ENCODE measurements around the gene CADPS2. TPM values are rescaled to one million over a fixed set of nuclear protein-coding genes. Genes with fewer than 3 reads are reported as not detected.

The CADPS2 gene
- total and polyA plus RNA-seq, 10 of the 15 experiments (the other 5 are each of a cell fraction or from before 2014, with no cell fraction given) = 0.05 to 7.5 (median 0.25) TPM

- in situ Hi-C loops (cut with MboI) (no loop called here), intact Hi-C loops (cut with micrococcal nuclease; ENCODE audit: unreplicated experiment) (loop anchor here (10.0 kb wide), 1 partner anchor 670 kb away; no protein-coding TSS in a partner anchor)
- H3K27me3 ChIP-seq (replicated peaks in 1 of 2; ENCODE audit: control insufficient read depth in 2 of 2, insufficient read depth in 2 of 2, low read length in 1 of 2) = no peaks in the 10 kb centered on the region
- no peak for ATAC-seq
- H3K9me3 ChIP-seq (replicated peaks; ENCODE audit: control insufficient read depth, insufficient read depth, low read length) = no peaks in the 10 kb centered on the region
- H3K27ac ChIP-seq (ENCODE audit: control insufficient read depth, insufficient read depth) = no peak overlapping the region
- no peaks in the 10 kb centered on the region for H4K20me1 ChIP-seq (ENCODE audit: control insufficient read depth, insufficient read depth)
- no peak overlapping the region for H3K9ac ChIP-seq (ENCODE audit: control insufficient read depth, insufficient read depth, low read length)
- TF ChIP-seq EZH2 (IDR thresholded peaks at IDR 0.05; ENCODE audit: borderline replicate concordance, control insufficient read depth, low read depth, low read length) = no peak
- TF ChIP-seq, protein P1, sequence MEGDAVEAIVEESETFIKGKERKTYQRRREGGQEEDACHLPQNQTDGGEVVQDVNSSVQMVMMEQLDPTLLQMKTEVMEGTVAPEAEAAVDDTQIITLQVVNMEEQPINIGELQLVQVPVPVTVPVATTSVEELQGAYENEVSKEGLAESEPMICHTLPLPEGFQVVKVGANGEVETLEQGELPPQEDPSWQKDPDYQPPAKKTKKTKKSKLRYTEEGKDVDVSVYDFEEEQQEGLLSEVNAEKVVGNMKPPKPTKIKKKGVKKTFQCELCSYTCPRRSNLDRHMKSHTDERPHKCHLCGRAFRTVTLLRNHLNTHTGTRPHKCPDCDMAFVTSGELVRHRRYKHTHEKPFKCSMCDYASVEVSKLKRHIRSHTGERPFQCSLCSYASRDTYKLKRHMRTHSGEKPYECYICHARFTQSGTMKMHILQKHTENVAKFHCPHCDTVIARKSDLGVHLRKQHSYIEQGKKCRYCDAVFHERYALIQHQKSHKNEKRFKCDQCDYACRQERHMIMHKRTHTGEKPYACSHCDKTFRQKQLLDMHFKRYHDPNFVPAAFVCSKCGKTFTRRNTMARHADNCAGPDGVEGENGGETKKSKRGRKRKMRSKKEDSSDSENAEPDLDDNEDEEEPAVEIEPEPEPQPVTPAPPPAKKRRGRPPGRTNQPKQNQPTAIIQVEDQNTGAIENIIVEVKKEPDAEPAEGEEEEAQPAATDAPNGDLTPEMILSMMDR (IDR thresholded peaks at IDR 0.05 in 2 of 3, conservative IDR thresholded peaks at IDR 0.05 in 1 of 3; ENCODE audit: control insufficient read depth in 2 of 3, extremely low read depth in 1 of 3, insufficient read depth in 1 of 3, low read depth in 3 of 3, low read length in 3 of 3) = no peak
- no peak for TF ChIP-seq SPI1 (IDR thresholded peaks at IDR 0.05; ENCODE audit: borderline replicate concordance, insufficient read depth, low read depth, low read length)
- no peak for TF ChIP-seq HCFC1 (IDR thresholded peaks at IDR 0.05; ENCODE audit: low read length)
- no TSS peak for BruUV-seq (replicated peaks)
- no peak overlapping the region for H3K4me3 ChIP-seq
- POLR2A ChIA-PET = no interaction called here
- no peak overlapping the region for H3K4me2 ChIP-seq (ENCODE audit: control insufficient read depth, insufficient read depth)
- WGBS (ENCODE audit: insufficient coverage, insufficient replicate concordance, low lambda C conversion rate, missing lambda C conversion rate) = 38% methylated on average over 2 of the region's 2 CpGs
- RAD21 ChIA-PET (ENCODE audit: unreplicated experiment) = no interaction called here
- no peaks in the 10 kb centered on the region for H3K4me1 ChIP-seq (ENCODE audit: control insufficient read depth, insufficient read depth, low read length)
- DNase-seq (ENCODE audit: low read depth, low spot score) = no peak
- CTCF ChIA-PET = no interaction called here
- FAIRE-seq = no peak
- H3K79me2 ChIP-seq (ENCODE audit: control insufficient read depth, insufficient read depth, low read length) = no peaks in the 10 kb centered on the region
- no peak overlapping the region for H2AFZ ChIP-seq (ENCODE audit: control insufficient read depth, low read depth, low read length)
- SMC1A ChIA-PET (ENCODE audit: uncharacterized antibody, unreplicated experiment) = interaction anchor here (0.7 to 1.3 kb wide), 4 partner anchors 9 to 76 kb away, joined by 3 to 5 read pairs (median 3); no protein-coding TSS in a partner anchor
- H3K36me3 ChIP-seq (ENCODE audit: control insufficient read depth in 2 of 2, insufficient read depth in 2 of 2, low read length in 1 of 2) = no peaks in the 10 kb centered on the region
Measured at GRCh38 chr7:122694697-122695096, 191.6 kb downstream of the CADPS2 start.

DNA sequence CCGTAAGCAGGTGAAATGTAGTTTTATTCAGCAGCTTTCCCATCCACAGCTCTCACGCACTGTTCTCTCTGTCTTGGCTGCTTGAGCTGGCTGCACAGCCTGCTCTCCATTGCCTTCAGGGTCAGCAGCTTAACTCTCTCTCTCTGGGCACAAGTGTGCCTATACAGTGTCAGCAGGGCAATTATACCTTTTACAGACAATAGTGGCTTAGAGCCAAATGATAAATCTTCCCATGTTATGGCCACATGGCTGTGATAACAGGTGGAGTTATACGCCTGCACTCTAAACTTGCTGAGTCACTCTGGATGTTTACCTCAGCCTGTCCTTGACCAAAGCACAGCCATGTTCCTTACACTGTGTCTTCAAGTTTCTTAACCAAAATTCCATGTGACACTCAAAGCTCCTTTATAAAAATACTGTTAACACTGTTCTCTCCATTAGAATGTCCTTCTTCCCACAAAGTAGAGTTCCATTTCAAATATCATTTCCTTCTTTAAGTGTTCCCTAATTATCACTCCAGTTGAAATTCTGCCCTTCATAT lies 193.4 kb downstream of the CADPS2 start:
- Histone ChIP-seq H3K4me3 (no peak overlapping the region), H3K27ac (ENCODE audit: control insufficient read depth, insufficient read depth) (no peak overlapping the region), H3K9ac (ENCODE audit: control insufficient read depth, insufficient read depth, low read length) (no peak overlapping the region), H3K27me3 (replicated peaks in 1 of 2; ENCODE audit: control insufficient read depth in 2 of 2, insufficient read depth in 2 of 2, low read length in 1 of 2) (no peaks in the 10 kb centered on the region), H3K79me2 (ENCODE audit: control insufficient read depth, insufficient read depth, low read length) (no peaks in the 10 kb centered on the region), H2AFZ (ENCODE audit: control insufficient read depth, low read depth, low read length) (no peak overlapping the region), H3K4me1 (ENCODE audit: control insufficient read depth, insufficient read depth, low read length) (no peaks in the 10 kb centered on the region), H3K36me3 (ENCODE audit: control insufficient read depth in 2 of 2, insufficient read depth in 2 of 2, low read length in 1 of 2) (no peaks in the 10 kb centered on the region), H3K9me3 (replicated peaks; ENCODE audit: control insufficient read depth, insufficient read depth, low read length) (no peaks in the 10 kb centered on the region), H3K4me2 (ENCODE audit: control insufficient read depth, insufficient read depth) (no peak overlapping the region), H4K20me1 (ENCODE audit: control insufficient read depth, insufficient read depth) (no peaks in the 10 kb centered on the region)
- WGBS (ENCODE audit: insufficient coverage, insufficient replicate concordance, low lambda C conversion rate, missing lambda C conversion rate) = 71% methylated on average over 3 of the region's 3 CpGs
- in situ Hi-C loops (cut with MboI) (no loop called here), intact Hi-C loops (cut with micrococcal nuclease; ENCODE audit: unreplicated experiment) (loop anchor here (10.0 kb wide), 1 partner anchor 672 kb away; no protein-coding TSS in a partner anchor)
- ChIA-PET POLR2A (no interaction called here), RAD21 (ENCODE audit: unreplicated experiment) (no interaction called here), SMC1A (ENCODE audit: uncharacterized antibody, unreplicated experiment) (interaction anchor here (0.6 kb wide), 1 partner anchor 699 kb away, joined by 3 read pairs; no protein-coding TSS in a partner anchor), CTCF (no interaction called here)
- DNase-seq (ENCODE audit: low read depth, low spot score) (no peak), ATAC-seq (no peak), FAIRE-seq (no peak)
- BruUV-seq (replicated peaks) = no TSS peak
- TF ChIP-seq MEF2B (IDR thresholded peaks at IDR 0.05; ENCODE audit: partially characterized antibody, poor library complexity, severe bottlenecking) (no peak), EZH2 (IDR thresholded peaks at IDR 0.05; ENCODE audit: borderline replicate concordance, control insufficient read depth, low read depth, low read length) (no peak), TCF3 (IDR thresholded peaks at IDR 0.05; ENCODE audit: borderline replicate concordance, insufficient read depth, low read depth, low read length) (no peak), NFYB (IDR thresholded peaks at IDR 0.05; ENCODE audit: insufficient read depth, low read depth, low read length) (no peak), BACH1 (IDR thresholded peaks at IDR 0.05; ENCODE audit: borderline replicate concordance) (no peak), NKRF (conservative IDR thresholded peaks at IDR 0.05) (no peak)
